Chondrocyte (in vitro differentiated cells): ENCODE results near the gene SLC2A1. TPM values are rescaled to one million over a fixed set of nuclear protein-coding genes. Genes with fewer than 3 reads are reported as not detected.

Source experiments
- DNase-seq: peaks from one replicate; pipeline ENCODE4 v3.0.0; 2021; ENCODE audit warnings: mixed read lengths, low spot score
- H3K27ac Mint-ChIP-seq: one replicate; pipeline ENCODE4 v1.8.0; 2021; ENCODE audit warnings: mild to moderate bottlenecking, moderate library complexity, mixed read lengths; ENCODE audit not compliant: unreplicated experiment
- H3K27me3 Mint-ChIP-seq: 2 replicates; pipeline ENCODE4 v1.8.0; 2021; ENCODE audit warnings: low read depth, mixed read lengths
- H3K36me3 Mint-ChIP-seq: 2 replicates; pipeline ENCODE4 v1.8.0; 2021; ENCODE audit warnings: low read depth, mixed read lengths
- H3K4me1 Mint-ChIP-seq: 2 replicates; pipeline ENCODE4 v1.8.0; 2021; ENCODE audit warnings: low read depth, mild to moderate bottlenecking, mixed read lengths
- H3K4me3 Mint-ChIP-seq: one replicate; pipeline ENCODE4 v1.8.0; 2021; ENCODE audit warnings: mild to moderate bottlenecking, moderate library complexity, mixed read lengths; ENCODE audit not compliant: unreplicated experiment
- H3K9me3 Mint-ChIP-seq: 2 replicates; pipeline ENCODE4 v1.8.0; 2021; ENCODE audit warnings: low read depth, mixed read lengths
- CTCF ChIP-seq: fragments of 200-600 bp; sonication (generic); IDR thresholded peaks from 2 replicates; pipeline ENCODE4 v1.5.0; 2021; ENCODE audit warnings: antibody characterized with exemption, mild to moderate bottlenecking, moderate library complexity
- total RNA-seq: library from RNA; stranded (reverse); gene quantifications from 3 replicates; pipeline ENCODE4 v1.2.1, GENCODE V29; 2021

Gene SLC2A1
- total RNA-seq, 1 donor from 2014 or later: 190 TPM

GRCh38 chr1:42962641-42963377 is 4.1 kb upstream of the SLC2A1 start:
- H3K4me1 Mint-ChIP-seq: peaks cover 54% of the 10 kb centered on the region
- H3K36me3 Mint-ChIP-seq: peaks cover 2% of the 10 kb centered on the region
- peak overlapping the region; percentile 7 for H3K4me3 Mint-ChIP-seq
- TF ChIP-seq CTCF: no peak
- no peak for DNase-seq
- no peaks in the 10 kb centered on the region for H3K9me3 Mint-ChIP-seq
- H3K27me3 Mint-ChIP-seq: no peaks in the 10 kb centered on the region
- peak overlapping the region; percentile 97 for H3K27ac Mint-ChIP-seq

GRCh38 chr1:42961312-42962091 is 2.8 kb upstream of the SLC2A1 start:
- Mint-ChIP-seq H3K27ac (peak overlapping the region; percentile 97), H3K9me3 (no peaks in the 10 kb centered on the region), H3K4me3 (no peak overlapping the region), H3K4me1 (peaks cover 51% of the 10 kb centered on the region), H3K36me3 (peaks cover 2% of the 10 kb centered on the region), H3K27me3 (no peaks in the 10 kb centered on the region)
- no peak for TF ChIP-seq CTCF
- no peak for DNase-seq

- Mint-ChIP-seq H3K4me3 (no peak overlapping the region), H3K4me1 (peaks cover 53% of the 10 kb centered on the region)
- TF ChIP-seq CTCF: no peak
Observed at GRCh38 chr1:42960566-42961311, 2.1 kb upstream of the SLC2A1 start.

GRCh38 chr1:42960122-42960390 is 1.4 kb upstream of the SLC2A1 start:
- H3K36me3 Mint-ChIP-seq: peaks cover 5% of the 10 kb centered on the region
- no peak for DNase-seq
- no peak overlapping the region for H3K4me3 Mint-ChIP-seq
- H3K27me3 Mint-ChIP-seq: no peaks in the 10 kb centered on the region
- H3K4me1 Mint-ChIP-seq: peaks cover 60% of the 10 kb centered on the region
- H3K9me3 Mint-ChIP-seq: no peaks in the 10 kb centered on the region
- no peak for TF ChIP-seq CTCF
- H3K27ac Mint-ChIP-seq: no peak overlapping the region

More at GRCh38 chr1:42960566-42961311, 2.1 kb upstream of the SLC2A1 start:
- Mint-ChIP-seq H3K36me3 (peaks cover 4% of the 10 kb centered on the region), H3K27ac (peak overlapping the region; percentile 80), H3K9me3 (no peaks in the 10 kb centered on the region), H3K27me3 (no peaks in the 10 kb centered on the region)
- no peak for DNase-seq

GRCh38 chr1:42957880-42958487 is 684 bp downstream of the SLC2A1 start:
- H3K4me3 Mint-ChIP-seq: peak overlapping the region; percentile 93
- TF ChIP-seq CTCF: peak; percentile 46
- peaks cover 69% of the 10 kb centered on the region for H3K4me1 Mint-ChIP-seq
- peaks cover 8% of the 10 kb centered on the region for H3K36me3 Mint-ChIP-seq
- no peaks in the 10 kb centered on the region for H3K9me3 Mint-ChIP-seq
- no peaks in the 10 kb centered on the region for H3K27me3 Mint-ChIP-seq
- H3K27ac Mint-ChIP-seq: peak overlapping the region; percentile 96
- DNase-seq: no peak
